AG09309 (cell line): Measurements from ENCODE around the gene LHX4.

Experiments used
- DNase-seq: peaks from one replicate; pipeline ENCODE4 v3.0.0-alpha.2; 2010; ENCODE audit warnings: low read depth
- H3K4me3 ChIP-seq: 2 replicates; pipeline ENCODE4 v1.5.1; 2011; ENCODE audit warnings: mild to moderate bottlenecking, low read depth, low read length, moderate library complexity; ENCODE audit not compliant: control insufficient read depth
- TF ChIP-seq, protein P1 (sequence below): IDR thresholded peaks from 2 replicates; pipeline ENCODE4 v1.5.1; 2011; ENCODE audit warnings: mild to moderate bottlenecking, low read depth, low read length, inconsistent platforms; ENCODE audit not compliant: insufficient read depth, control insufficient read depth; ENCODE audit errors: missing control alignments

Gene LHX4

DNA sequence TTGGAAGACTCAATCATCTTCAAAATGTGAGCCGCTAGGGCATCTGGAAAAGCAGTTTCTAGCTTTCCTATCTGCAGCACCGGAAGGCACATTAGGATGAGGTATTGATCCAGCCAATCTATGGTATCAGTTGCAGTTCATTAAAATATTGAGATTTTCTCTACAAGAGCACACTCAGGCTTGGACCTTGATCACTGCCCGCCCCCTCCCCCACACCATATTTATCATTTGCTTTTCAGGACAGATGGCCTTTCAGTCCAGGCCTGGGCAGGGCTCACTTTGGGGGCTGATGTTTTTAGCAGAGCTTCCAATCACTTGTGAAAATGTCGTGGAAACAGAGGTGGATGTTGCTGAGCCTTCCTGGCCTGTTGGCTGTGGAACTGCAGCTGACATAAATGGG, 17.5 kb downstream of the LHX4 start:
- no peak for DNase-seq
- H3K4me3 ChIP-seq = no peak overlapping the region
- TF ChIP-seq, protein P1, sequence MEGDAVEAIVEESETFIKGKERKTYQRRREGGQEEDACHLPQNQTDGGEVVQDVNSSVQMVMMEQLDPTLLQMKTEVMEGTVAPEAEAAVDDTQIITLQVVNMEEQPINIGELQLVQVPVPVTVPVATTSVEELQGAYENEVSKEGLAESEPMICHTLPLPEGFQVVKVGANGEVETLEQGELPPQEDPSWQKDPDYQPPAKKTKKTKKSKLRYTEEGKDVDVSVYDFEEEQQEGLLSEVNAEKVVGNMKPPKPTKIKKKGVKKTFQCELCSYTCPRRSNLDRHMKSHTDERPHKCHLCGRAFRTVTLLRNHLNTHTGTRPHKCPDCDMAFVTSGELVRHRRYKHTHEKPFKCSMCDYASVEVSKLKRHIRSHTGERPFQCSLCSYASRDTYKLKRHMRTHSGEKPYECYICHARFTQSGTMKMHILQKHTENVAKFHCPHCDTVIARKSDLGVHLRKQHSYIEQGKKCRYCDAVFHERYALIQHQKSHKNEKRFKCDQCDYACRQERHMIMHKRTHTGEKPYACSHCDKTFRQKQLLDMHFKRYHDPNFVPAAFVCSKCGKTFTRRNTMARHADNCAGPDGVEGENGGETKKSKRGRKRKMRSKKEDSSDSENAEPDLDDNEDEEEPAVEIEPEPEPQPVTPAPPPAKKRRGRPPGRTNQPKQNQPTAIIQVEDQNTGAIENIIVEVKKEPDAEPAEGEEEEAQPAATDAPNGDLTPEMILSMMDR = no peak

DNA sequence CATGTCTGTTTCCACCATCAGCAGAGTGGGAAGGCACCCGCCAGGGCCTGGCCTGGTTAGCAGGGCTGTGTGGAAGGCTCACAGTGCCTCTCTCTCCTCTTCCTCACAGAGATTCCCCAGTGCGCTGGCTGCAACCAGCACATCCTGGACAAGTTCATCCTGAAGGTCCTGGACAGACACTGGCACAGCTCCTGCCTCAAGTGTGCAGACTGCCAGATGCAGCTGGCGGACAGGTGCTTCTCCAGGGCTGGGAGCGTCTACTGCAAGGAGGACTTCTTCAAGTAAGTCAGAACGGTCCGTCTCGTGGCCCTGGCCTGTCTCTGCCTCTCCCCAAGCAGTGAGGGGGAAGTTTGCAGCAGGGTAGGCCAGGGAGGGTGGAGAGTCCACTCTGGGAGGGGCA, 18.1 kb downstream of the LHX4 start:
- no peak overlapping the region for H3K4me3 ChIP-seq
- TF ChIP-seq, protein P1 = no peak
- no peak for DNase-seq

DNA sequence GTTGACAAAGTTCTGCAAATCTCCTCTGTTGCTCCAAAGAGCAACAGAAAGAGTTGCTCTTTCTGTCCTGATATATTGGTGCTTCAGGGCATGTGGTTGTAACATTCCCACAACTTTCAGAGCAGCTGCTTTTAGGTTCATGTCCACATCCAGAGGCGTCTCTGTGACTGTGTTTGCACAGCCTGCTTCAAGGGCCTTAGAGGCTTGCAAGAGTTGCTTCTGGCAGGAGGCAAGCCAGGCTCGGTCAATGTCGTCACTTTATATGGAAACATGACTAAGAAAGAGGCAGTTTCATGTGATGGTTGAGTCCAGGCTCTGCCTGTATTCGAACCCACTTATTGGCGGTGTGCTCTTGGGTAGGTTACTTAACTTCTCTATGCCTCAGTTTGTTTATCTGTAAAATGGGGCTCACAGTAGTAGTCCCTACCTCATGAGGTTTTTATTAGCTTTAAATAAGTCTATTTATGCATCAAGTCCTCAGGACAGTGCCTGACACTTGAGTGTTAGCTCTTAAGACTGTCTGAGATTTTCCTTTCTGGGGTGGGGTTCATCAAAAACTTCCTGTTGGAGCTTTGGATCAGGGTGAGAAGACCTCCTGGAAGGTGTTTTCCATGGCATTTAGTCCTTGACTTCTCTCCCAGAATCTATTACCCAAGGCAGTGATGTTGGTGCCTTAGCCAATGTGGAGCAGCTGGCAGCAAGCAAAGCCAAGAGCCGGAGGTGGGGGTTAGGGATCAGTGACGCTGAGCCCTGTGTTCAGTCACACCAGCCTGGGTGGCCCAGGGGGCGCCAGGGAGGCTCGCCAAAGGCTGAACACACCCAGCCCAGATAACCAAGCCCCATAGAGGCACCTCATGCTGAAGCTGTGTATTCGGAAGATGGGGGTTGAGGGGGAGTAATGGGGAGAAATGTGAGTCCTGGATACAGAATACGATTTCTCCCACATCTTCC, 18.9 kb downstream of the LHX4 start:
- TF ChIP-seq, protein P1 = no peak
- no peak for DNase-seq

DNA sequence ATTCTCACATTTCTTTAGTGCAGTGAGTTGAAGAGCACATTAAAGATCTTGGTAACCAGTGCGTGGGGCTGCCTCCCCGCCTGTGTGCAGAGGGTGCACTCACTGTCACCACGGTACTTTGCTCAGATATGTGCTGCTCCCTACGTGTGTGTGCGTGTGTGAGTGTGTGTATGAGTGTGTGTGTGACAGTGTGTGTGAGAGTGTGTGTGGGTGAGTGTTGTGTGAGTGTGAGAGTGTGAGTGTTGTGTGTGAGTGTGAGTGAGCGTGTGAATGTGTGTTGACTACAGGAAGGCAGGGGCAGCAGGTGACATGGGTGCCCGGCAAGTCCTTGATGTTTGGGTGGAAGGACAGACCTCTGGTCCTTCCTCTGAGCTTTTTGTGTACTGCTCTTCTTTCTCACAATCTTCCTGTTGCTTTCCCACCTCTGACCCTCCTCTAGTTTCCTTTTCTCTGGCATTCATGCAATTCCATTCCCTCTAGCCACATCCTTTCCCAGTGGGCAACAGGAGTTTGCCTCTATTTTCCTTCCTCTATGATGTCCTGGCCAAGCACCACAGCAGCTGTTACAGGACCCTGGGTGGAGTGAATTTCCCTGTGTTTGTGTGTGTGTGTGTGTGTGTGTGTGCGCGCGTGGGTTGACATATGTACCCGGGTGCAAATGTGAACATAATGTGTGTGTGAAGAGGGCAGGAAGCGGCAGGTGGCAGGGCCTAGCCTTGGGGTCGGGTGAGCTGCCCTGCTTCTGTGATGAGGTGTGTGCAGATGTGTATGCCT, 19.8 kb downstream of the LHX4 start:
- TF ChIP-seq, protein P1 = no peak
- no peak overlapping the region for H3K4me3 ChIP-seq
- DNase-seq = no peak

More for the DNA sequence above, 18.9 kb downstream of the LHX4 start:
- H3K4me3 ChIP-seq = no peak overlapping the region

DNA sequence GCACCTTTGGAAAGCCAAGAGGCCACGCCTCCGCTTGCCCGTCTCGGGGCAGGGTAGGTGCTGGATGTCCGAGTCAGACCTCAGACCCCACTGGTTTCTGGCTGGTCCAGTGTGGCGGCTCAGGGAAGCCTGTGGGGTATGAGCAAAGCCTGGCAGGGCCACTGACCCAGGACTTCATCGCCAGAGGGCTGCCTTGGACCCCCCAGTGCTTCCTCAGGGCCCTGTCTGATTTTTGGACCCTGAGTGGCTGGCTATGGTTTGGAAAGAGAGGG, 20.4 kb downstream of the LHX4 start:
- DNase-seq = no peak
- TF ChIP-seq, protein P1 = no peak

DNA sequence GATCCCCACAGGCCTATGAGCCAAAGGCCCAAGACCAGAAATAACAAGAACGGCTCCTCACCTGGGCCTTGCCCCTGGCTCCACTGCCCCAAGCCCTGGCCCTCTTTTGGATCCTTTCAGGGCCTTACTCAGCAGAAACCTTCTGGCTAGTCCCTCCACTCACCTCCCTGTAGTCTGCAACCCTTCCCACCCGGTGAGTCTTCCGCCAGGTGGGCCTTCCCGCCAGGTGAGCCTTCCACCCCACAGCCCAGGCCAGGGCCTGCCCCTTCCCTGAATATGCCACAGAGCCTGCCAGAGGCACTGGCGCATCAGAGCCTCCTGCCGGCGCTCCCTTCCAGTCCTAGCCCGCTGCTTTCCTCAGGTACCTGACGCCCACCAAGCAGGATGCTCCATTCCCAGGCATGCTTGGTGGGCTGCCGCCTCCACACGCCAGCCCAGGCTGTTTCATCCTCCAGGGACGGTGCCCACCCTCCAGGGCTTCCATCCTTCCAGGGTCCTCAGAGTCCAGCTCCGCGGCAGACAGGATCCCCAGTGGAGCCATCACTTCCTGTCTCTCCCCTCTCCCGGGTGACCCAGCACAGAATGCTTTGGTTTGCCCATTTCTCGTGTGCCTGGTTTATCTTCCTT, 20.9 kb downstream of the LHX4 start:
- no peak for DNase-seq
- H3K4me3 ChIP-seq = no peak overlapping the region
- TF ChIP-seq, protein P1 = no peak

More for the DNA sequence above, 20.4 kb downstream of the LHX4 start:
- no peak overlapping the region for H3K4me3 ChIP-seq
